OCI-LY1 (cell line): Measurements from ENCODE around the gene PPCS.

Experiments used
- H2AFZ ChIP-seq: fragments of 200-600 bp; sonication (generic), shearing (Covaris generic); 2 replicates; pipeline ENCODE4 v1.6.0; 2014; ENCODE audit warnings: antibody characterized with exemption, mild to moderate bottlenecking, low read length
- H3F3A ChIP-seq: fragments of 200-600 bp; sonication (generic), shearing (Covaris generic); 2 replicates; pipeline ENCODE4 v1.6.0; 2014; ENCODE audit warnings: mild to moderate bottlenecking, antibody characterized with exemption, low read length, moderate library complexity; ENCODE audit not compliant: insufficient read depth
- H3K27ac ChIP-seq: fragments of 200-600 bp; sonication (generic); 2 replicates; pipeline ENCODE4 v1.5.1; 2014; ENCODE audit warnings: low read length, mixed run types, mild to moderate bottlenecking, low read depth; ENCODE audit not compliant: poor library complexity, severe bottlenecking
- H3K27me3 ChIP-seq: fragments of 200-600 bp; sonication (generic); 2 replicates; pipeline ENCODE4 v1.6.0; 2014; ENCODE audit warnings: antibody characterized with exemption, mild to moderate bottlenecking, low read length, moderate library complexity; ENCODE audit not compliant: insufficient read depth
- H3K36me3 ChIP-seq: fragments of 200-600 bp; sonication (generic); 2 replicates; pipeline ENCODE4 v1.6.1; 2014; ENCODE audit warnings: mild to moderate bottlenecking, antibody characterized with exemption, low read length, moderate library complexity, mixed read lengths; ENCODE audit not compliant: insufficient read depth
- H3K4me1 ChIP-seq: fragments of 200-600 bp; sonication (generic); 2 replicates; pipeline ENCODE4 v1.5.1; 2014; ENCODE audit warnings: mild to moderate bottlenecking, low read length, moderate library complexity; ENCODE audit not compliant: insufficient read depth, severe bottlenecking
- H3K4me2 ChIP-seq: fragments of 200-600 bp; sonication (generic), shearing (Covaris generic); 2 replicates; pipeline ENCODE4 v1.6.1; 2014; ENCODE audit warnings: low read length
- H3K4me3 ChIP-seq: fragments of 200-600 bp; sonication (generic); 2 replicates; pipeline ENCODE4 v1.5.1; 2014; ENCODE audit warnings: low read length, low read depth, mild to moderate bottlenecking, mixed read lengths; ENCODE audit not compliant: poor library complexity, severe bottlenecking
- H3K79me2 ChIP-seq: fragments of 200-600 bp; shearing (Covaris generic); 2 replicates; pipeline ENCODE4 v1.6.1; 2016; ENCODE audit warnings: mixed run types, low read length, mixed read lengths; ENCODE audit not compliant: insufficient read depth
- H3K9ac ChIP-seq: fragments of 200-600 bp; sonication (generic), shearing (Covaris generic); 2 replicates; pipeline ENCODE4 v1.6.1; 2014; ENCODE audit warnings: mild to moderate bottlenecking, low read length, mixed read lengths
- H3K9me2 ChIP-seq: fragments of 200-600 bp; sonication (generic), shearing (Covaris generic); 2 replicates; pipeline ENCODE4 v1.6.1; 2014; ENCODE audit warnings: low read depth, mild to moderate bottlenecking, low read length, mixed read lengths
- H3K9me3 ChIP-seq: fragments of 200-600 bp; shearing (Covaris generic); 2 replicates; pipeline ENCODE4 v1.6.1; 2014; ENCODE audit warnings: low read length, mixed read lengths
- H4K20me1 ChIP-seq: fragments of 200-600 bp; sonication (generic), shearing (Covaris generic); 2 replicates; pipeline ENCODE4 v1.6.0; 2016; ENCODE audit warnings: mild to moderate bottlenecking, low read length; ENCODE audit not compliant: insufficient read depth
- CTCF ChIP-seq: fragments of 200-600 bp; sonication (generic), shearing (Covaris generic); IDR thresholded peaks from 2 replicates; pipeline ENCODE4 v1.5.1; 2017; ENCODE audit warnings: mild to moderate bottlenecking, antibody characterized with exemption, low read length, moderate library complexity, mixed read lengths
- EZH2 ChIP-seq: fragments of 200-600 bp; sonication (generic), shearing (Covaris generic); IDR thresholded peaks from 2 replicates; pipeline ENCODE4 v1.8.0; 2017; ENCODE audit warnings: borderline replicate concordance, mixed run types, mild to moderate bottlenecking, antibody characterized with exemption, low read length, moderate library complexity, mixed read lengths

PPCS gene

GRCh38 chr1:42453386-42453785 is 3.0 kb upstream of the PPCS start:
- H3K9ac ChIP-seq = no peak overlapping the region
- no peaks in the 10 kb centered on the region for H3F3A ChIP-seq
- no peaks in the 10 kb centered on the region for H3K9me3 ChIP-seq
- no peaks in the 10 kb centered on the region for H3K79me2 ChIP-seq
- no peak overlapping the region for H2AFZ ChIP-seq
- H3K4me2 ChIP-seq = no peak overlapping the region
- peaks cover 24% of the 10 kb centered on the region for H3K4me1 ChIP-seq
- no peaks in the 10 kb centered on the region for H4K20me1 ChIP-seq
- H3K9me2 ChIP-seq = no peaks in the 10 kb centered on the region
- H3K36me3 ChIP-seq = peaks cover 7% of the 10 kb centered on the region
- no peak overlapping the region for H3K27ac ChIP-seq
- H3K4me3 ChIP-seq = no peak overlapping the region
- no peak for TF ChIP-seq CTCF
- TF ChIP-seq EZH2 = no peak
- no peaks in the 10 kb centered on the region for H3K27me3 ChIP-seq

- H3F3A ChIP-seq = no peaks in the 10 kb centered on the region
- H2AFZ ChIP-seq = no peak overlapping the region
- no peaks in the 10 kb centered on the region for H3K9me2 ChIP-seq
Observed at GRCh38 chr1:42454403-42454802, 1.9 kb upstream of the PPCS start.

GRCh38 chr1:42456754-42457089 is 379 bp downstream of the PPCS start:
- no peaks in the 10 kb centered on the region for H3K9me2 ChIP-seq
- no peaks in the 10 kb centered on the region for H3K27me3 ChIP-seq
- H3K4me3 ChIP-seq = peak overlapping the region; percentile 91
- TF ChIP-seq EZH2 (no peak), CTCF (no peak)
- H3K9me3 ChIP-seq = no peaks in the 10 kb centered on the region
- no peaks in the 10 kb centered on the region for H4K20me1 ChIP-seq
- no peak overlapping the region for H2AFZ ChIP-seq
- no peaks in the 10 kb centered on the region for H3K79me2 ChIP-seq
- H3F3A ChIP-seq = no peaks in the 10 kb centered on the region
- peak overlapping the region; percentile 94 for H3K4me2 ChIP-seq
- H3K27ac ChIP-seq = peak overlapping the region; percentile 70
- peak overlapping the region; percentile 96 for H3K9ac ChIP-seq
- H3K36me3 ChIP-seq = peaks cover 30% of the 10 kb centered on the region
- H3K4me1 ChIP-seq = peaks cover 25% of the 10 kb centered on the region

More at GRCh38 chr1:42454403-42454802, 1.9 kb upstream of the PPCS start:
- Histone ChIP-seq H3K27me3 (no peaks in the 10 kb centered on the region), H3K9me3 (no peaks in the 10 kb centered on the region), H4K20me1 (no peaks in the 10 kb centered on the region), H3K79me2 (no peaks in the 10 kb centered on the region), H3K4me1 (peaks cover 25% of the 10 kb centered on the region), H3K4me3 (no peak overlapping the region), H3K36me3 (peaks cover 15% of the 10 kb centered on the region), H3K27ac (no peak overlapping the region), H3K4me2 (no peak overlapping the region), H3K9ac (no peak overlapping the region)
- TF ChIP-seq CTCF = no peak
- no peak for TF ChIP-seq EZH2
